ENCODE measurements around the gene ACP2.

ACP2 gene, protein sequence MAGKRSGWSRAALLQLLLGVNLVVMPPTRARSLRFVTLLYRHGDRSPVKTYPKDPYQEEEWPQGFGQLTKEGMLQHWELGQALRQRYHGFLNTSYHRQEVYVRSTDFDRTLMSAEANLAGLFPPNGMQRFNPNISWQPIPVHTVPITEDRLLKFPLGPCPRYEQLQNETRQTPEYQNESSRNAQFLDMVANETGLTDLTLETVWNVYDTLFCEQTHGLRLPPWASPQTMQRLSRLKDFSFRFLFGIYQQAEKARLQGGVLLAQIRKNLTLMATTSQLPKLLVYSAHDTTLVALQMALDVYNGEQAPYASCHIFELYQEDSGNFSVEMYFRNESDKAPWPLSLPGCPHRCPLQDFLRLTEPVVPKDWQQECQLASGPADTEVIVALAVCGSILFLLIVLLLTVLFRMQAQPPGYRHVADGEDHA

DNA sequence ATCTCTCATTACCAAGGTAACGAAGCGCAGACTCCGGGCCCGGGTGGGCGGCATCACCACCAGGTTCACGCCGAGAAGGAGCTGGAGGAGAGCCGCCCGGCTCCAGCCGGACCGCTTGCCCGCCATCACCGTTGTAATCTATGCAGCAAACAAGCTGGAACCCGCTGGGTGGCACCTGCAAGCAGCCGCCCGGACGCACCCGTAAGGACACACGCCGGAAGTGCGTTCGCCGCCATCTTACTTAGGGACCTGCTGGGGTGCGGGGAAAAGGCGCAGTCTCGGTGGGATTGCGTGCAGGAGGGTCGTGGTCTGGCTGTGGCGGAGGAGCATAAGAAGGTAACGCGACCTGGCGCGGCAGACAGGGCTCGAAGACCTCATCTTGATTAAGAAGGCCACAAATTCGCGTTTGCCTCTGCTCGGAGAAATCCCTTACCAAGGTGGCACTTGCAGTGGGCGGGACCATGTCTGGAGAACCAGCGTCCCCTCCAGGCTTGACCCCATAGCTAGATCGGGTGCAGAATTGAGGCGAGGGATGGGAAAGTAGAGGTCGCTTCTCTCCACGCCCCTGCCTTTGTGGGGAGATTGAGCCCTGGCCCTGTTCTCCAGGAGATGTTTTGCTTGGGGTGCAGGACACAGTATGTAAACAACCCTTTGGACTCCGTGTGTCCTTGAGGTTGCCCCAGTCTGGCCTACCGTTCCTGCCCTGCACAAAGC is at the start of gene ACP2:
TSS of gene ACP2 (minus strand) at position 151 of the 714 bp plus-strand sequence. CDS start at position 126, 25 bp downstream.
- peak within 1 kb of the TSS; percentile 97 for H3K4me3 ChIP-seq (ENCODE audit: low read length)
- TF ChIP-seq, protein P1, sequence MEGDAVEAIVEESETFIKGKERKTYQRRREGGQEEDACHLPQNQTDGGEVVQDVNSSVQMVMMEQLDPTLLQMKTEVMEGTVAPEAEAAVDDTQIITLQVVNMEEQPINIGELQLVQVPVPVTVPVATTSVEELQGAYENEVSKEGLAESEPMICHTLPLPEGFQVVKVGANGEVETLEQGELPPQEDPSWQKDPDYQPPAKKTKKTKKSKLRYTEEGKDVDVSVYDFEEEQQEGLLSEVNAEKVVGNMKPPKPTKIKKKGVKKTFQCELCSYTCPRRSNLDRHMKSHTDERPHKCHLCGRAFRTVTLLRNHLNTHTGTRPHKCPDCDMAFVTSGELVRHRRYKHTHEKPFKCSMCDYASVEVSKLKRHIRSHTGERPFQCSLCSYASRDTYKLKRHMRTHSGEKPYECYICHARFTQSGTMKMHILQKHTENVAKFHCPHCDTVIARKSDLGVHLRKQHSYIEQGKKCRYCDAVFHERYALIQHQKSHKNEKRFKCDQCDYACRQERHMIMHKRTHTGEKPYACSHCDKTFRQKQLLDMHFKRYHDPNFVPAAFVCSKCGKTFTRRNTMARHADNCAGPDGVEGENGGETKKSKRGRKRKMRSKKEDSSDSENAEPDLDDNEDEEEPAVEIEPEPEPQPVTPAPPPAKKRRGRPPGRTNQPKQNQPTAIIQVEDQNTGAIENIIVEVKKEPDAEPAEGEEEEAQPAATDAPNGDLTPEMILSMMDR (conservative IDR thresholded peaks at IDR 0.05; ENCODE audit: low read depth, low read length) = peak; percentile 39
- DNase-seq (ENCODE audit: low read depth) = peak; percentile 69

DNA sequence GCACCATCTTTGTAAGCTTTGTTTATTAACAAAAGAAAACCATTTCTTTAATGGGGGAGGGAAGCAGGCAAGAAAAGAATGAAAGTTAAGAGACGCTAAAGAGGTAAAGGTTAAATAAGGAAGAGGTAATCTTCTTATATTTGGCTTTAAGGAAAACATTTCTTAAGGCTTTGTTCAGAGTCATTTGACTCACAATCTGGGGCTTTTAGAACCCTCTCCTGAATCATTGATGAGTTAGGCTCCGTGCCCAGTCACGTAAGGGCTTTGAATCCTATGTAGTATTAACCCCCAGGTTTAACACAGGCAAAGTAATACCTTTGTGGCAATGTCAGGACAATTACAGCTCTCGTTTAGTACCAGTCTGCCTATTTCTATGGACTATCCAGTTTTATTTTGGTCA is 47.4 kb upstream of the ACP2 start:
- no peak for DNase-seq (ENCODE audit: low read depth)
- no peak overlapping the region for H3K4me3 ChIP-seq (ENCODE audit: low read length)
- TF ChIP-seq, protein P1 (conservative IDR thresholded peaks at IDR 0.05; ENCODE audit: low read depth, low read length) = no peak

DNA sequence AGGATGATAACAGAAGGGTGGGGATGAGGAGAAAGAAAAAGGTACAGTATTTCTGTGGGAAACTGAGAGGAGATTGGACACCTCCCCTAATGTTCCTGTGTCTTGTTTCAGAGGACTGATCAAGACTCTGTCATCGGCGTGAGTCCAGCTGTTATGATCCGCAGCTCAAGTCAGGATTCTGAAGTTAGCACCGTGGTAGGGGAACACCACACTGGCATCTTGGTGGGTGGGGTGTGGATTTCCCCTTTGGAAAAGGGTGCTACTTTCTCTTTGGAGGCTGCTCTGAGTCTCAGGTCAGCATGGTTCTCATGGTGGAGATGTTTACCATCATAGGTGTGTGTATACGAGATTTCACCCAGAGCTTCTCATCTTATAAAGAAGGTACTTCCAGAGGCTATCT is 46.8 kb upstream of the ACP2 start:
- H3K4me3 ChIP-seq (ENCODE audit: low read length) = no peak overlapping the region
- no peak for DNase-seq (ENCODE audit: low read depth)
- TF ChIP-seq, protein P1 (conservative IDR thresholded peaks at IDR 0.05; ENCODE audit: low read depth, low read length) = no peak

DNA sequence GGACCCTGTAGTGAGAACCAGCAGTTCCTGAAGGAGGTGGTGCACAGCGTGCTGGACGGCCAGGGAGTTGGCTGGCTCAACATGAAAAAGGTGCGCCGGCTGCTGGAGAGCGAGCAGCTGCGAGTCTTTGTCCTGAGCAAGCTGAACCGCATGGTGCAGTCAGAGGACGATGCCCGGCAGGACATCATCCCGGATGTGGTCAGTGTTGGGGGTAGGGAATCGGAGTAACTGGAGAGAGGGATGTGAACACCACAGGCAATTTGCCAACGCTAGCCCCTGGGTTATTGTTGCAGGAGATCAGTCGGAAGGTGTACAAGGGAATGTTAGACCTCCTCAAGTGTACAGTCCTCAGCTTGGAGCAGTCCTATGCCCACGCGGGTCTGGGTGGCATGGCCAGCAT is 41.2 kb upstream of the ACP2 start:
- TF ChIP-seq, protein P1 (conservative IDR thresholded peaks at IDR 0.05; ENCODE audit: low read depth, low read length) = no peak
- H3K4me3 ChIP-seq (ENCODE audit: low read length) = no peak overlapping the region
- DNase-seq (ENCODE audit: low read depth) = no peak

DNA sequence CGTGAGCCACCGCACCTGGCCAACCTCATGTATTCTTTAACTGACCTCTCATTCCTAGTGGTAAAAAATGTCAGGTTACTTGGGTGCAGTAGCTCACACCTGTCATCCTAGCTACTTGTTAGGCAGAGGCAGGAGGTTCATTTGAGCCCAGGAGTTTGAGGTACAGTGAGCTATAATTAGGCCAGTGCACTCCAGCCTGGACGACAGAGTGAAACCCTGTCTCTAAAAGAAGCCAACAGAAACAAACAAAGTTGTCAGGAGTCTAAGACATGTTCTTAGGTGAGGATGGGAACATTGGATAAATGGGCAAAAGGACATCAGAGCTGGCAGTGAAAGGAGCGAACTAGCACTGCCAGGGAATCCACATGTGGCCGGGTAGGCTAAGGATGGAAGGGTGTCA is 39.5 kb upstream of the ACP2 start:
- no peak for DNase-seq (ENCODE audit: low read depth)
- TF ChIP-seq, protein P1 (conservative IDR thresholded peaks at IDR 0.05; ENCODE audit: low read depth, low read length) = no peak
- no peak overlapping the region for H3K4me3 ChIP-seq (ENCODE audit: low read length)

DNA sequence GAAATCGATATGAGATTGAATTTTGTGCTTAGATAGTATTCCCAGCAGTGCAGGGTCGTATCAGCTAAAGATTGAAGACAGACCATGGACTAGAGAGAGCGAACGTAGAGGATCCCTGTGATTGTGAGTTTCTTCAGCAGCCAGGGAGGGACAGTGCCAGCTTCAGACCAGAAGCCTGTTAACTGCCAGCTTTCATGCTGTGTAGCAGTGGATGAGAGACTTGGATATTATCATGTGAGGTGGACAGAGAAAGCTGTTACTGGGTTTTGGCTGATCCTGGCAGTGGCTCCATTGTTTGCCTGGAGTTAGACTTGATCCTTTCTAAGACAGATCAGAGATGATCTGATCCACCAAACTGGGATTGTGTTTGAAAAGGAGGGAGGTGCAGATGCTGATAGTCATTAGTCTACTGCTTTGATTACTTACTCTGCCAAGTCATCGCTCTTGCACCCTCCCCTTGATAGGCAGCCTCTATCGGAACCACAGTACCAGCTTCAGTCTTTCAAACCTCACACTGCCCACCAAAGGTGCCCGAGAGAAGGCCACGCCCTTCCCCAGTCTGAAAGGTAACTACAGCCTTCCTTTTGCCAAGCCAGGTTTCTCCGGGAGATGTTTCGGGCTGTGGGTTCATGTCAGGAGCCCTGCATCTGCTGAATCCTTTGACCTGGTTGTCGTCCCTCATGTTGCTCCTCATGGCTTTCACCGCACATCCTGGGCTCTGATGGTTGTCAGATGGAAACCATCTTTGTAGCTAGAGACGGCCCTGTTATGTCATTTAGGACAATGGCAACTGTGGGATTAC is 37.6 kb upstream of the ACP2 start:
- no peak overlapping the region for H3K4me3 ChIP-seq (ENCODE audit: low read length)
- TF ChIP-seq, protein P1 (conservative IDR thresholded peaks at IDR 0.05; ENCODE audit: low read depth, low read length) = no peak

More for the DNA sequence above, 37.6 kb upstream of the ACP2 start:
- no peak for DNase-seq (ENCODE audit: low read depth)

All from retinal pigment epithelial cell (primary cell).